ENCODE data around the gene HOXD3.

The HOXD3 gene

DNA sequence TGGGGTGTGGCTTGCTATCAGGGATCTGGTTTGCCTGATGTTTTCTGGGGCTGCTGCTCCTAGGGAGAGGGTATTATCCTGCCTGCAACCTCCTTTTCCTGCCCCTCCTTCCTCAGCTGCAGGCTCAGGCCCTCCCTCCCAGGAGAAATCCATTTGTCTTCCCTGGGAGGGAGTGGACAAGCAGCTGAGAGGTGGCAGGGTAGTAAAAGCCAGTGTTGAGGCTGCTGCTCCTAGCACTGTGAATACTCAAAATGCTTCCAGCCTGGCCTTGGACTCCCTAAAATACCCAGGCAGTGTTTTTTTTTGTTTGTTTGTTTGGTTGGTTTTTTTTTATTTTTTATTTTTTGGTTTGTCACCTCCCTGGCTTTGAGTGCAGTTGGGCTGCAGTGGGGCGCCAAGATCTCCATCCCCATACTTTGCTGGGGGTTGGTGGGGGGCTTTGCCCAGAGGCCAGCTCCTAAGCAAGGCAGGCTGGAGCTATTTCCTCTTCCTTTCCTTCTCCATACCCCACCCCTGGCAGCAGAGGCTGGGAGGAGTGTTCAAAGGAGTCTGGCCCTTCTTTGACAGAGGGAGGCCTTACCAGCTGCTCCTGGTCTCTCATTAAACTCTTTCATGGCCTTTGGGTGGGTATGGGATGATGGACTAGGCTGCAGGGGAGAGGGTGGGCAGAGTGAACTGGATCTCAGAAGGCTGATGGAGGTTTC is 13.6 kb downstream of the HOXD3 start:
- Histone ChIP-seq H3K27ac (ENCODE audit: low read depth, low read length) (no peak overlapping the region), H3K4me3 (ENCODE audit: low read length) (no peak overlapping the region), H3K4me1 (ENCODE audit: control insufficient read depth, low read length) (no peaks in the 10 kb centered on the region), H3K9me2 (replicated peaks; ENCODE audit: control insufficient read depth, low read length) (no peaks in the 10 kb centered on the region), H3K79me2 (ENCODE audit: control insufficient read depth, low read length) (no peaks in the 10 kb centered on the region), H3K4me2 (ENCODE audit: low read length) (no peak overlapping the region), H3F3A (ENCODE audit: control insufficient read depth, insufficient read depth) (no peaks in the 10 kb centered on the region), H3K36me3 (ENCODE audit: control insufficient read depth, low read length) (no peaks in the 10 kb centered on the region), H3K27me3 (ENCODE audit: control insufficient read depth, low read length) (peaks cover 27% of the 10 kb centered on the region), H4K20me1 (ENCODE audit: control insufficient read depth, insufficient read depth, low read depth, low read length) (no peaks in the 10 kb centered on the region), H3K9me3 (ENCODE audit: control insufficient read depth, insufficient read depth, low read length) (no peaks in the 10 kb centered on the region)
- TF ChIP-seq, protein P1, sequence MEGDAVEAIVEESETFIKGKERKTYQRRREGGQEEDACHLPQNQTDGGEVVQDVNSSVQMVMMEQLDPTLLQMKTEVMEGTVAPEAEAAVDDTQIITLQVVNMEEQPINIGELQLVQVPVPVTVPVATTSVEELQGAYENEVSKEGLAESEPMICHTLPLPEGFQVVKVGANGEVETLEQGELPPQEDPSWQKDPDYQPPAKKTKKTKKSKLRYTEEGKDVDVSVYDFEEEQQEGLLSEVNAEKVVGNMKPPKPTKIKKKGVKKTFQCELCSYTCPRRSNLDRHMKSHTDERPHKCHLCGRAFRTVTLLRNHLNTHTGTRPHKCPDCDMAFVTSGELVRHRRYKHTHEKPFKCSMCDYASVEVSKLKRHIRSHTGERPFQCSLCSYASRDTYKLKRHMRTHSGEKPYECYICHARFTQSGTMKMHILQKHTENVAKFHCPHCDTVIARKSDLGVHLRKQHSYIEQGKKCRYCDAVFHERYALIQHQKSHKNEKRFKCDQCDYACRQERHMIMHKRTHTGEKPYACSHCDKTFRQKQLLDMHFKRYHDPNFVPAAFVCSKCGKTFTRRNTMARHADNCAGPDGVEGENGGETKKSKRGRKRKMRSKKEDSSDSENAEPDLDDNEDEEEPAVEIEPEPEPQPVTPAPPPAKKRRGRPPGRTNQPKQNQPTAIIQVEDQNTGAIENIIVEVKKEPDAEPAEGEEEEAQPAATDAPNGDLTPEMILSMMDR (IDR thresholded peaks at IDR 0.05; ENCODE audit: low read depth, low read length, poor library complexity, severe bottlenecking): no peak
- TF ChIP-seq EZH2phosphoT487 (IDR thresholded peaks at IDR 0.05; ENCODE audit: borderline replicate concordance, low read length): no peak

DNA sequence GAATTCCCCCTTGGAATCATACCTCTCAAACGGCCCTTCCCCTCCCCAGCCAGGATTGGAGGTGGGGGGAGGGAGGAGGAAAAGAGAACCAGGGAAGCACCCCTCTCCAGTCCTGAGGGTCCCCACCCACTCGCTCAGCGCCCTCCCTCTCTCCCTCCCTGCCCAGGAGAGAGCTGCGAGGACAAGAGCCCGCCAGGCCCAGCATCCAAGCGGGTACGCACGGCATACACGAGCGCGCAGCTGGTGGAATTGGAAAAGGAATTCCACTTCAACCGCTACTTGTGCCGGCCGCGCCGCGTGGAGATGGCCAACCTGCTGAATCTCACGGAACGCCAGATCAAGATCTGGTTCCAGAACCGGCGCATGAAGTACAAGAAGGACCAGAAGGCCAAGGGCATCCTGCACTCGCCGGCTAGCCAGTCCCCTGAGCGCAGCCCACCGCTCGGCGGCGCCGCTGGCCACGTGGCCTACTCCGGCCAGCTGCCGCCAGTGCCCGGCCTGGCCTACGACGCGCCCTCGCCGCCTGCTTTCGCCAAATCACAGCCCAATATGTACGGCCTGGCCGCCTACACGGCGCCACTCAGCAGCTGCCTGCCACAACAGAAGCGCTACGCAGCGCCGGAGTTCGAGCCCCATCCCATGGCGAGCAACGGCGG is 14.4 kb downstream of the HOXD3 start:
- H4K20me1 ChIP-seq (ENCODE audit: control insufficient read depth, insufficient read depth, low read depth, low read length): no peaks in the 10 kb centered on the region
- H3K27ac ChIP-seq (ENCODE audit: low read depth, low read length): no peak overlapping the region
- TF ChIP-seq EZH2phosphoT487 (IDR thresholded peaks at IDR 0.05; ENCODE audit: borderline replicate concordance, low read length): no peak
- TF ChIP-seq, protein P1 (IDR thresholded peaks at IDR 0.05; ENCODE audit: low read depth, low read length, poor library complexity, severe bottlenecking): no peak
- no peaks in the 10 kb centered on the region for H3K79me2 ChIP-seq (ENCODE audit: control insufficient read depth, low read length)
- no peaks in the 10 kb centered on the region for H3K4me1 ChIP-seq (ENCODE audit: control insufficient read depth, low read length)
- H3K36me3 ChIP-seq (ENCODE audit: control insufficient read depth, low read length): no peaks in the 10 kb centered on the region
- H3K27me3 ChIP-seq (ENCODE audit: control insufficient read depth, low read length): peaks cover 34% of the 10 kb centered on the region
- H3K9me2 ChIP-seq (replicated peaks; ENCODE audit: control insufficient read depth, low read length): no peaks in the 10 kb centered on the region
- H3K4me3 ChIP-seq (ENCODE audit: low read length): no peak overlapping the region
- H3F3A ChIP-seq (ENCODE audit: control insufficient read depth, insufficient read depth): no peaks in the 10 kb centered on the region
- no peaks in the 10 kb centered on the region for H3K9me3 ChIP-seq (ENCODE audit: control insufficient read depth, insufficient read depth, low read length)
- no peak overlapping the region for H3K4me2 ChIP-seq (ENCODE audit: low read length)

DNA sequence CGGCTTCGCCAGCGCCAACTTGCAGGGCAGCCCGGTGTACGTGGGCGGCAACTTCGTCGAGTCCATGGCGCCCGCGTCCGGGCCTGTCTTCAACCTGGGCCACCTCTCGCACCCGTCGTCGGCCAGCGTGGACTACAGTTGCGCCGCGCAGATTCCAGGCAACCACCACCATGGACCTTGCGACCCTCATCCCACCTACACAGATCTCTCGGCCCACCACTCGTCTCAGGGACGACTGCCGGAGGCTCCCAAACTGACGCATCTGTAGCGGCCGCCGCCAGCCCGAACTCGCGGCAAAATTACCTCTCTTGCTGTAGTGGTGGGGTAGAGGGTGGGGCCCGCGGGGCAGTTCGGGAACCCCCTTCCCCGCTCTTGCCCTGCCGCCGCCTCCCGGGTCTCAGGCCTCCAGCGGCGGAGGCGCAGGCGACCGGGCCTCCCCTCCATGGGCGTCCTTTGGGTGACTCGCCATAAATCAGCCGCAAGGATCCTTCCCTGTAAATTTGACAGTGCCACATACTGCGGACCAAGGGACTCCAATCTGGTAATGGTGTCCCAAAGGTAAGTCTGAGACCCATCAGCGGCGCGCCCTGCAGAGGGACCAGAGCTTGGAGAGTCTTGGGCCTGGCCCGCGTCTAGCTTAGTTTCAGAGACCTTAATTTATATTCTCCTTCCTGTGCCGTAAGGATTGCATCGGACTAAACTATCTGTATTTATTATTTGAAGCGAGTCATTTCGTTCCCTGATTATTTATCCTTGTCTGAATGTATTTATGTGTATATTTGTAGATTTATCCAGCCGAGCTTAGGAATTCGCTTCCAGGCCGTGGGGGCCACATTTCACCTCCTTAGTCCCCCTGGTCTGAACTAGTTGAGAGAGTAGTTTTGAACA is 15.1 kb downstream of the HOXD3 start:
- H3K27me3 ChIP-seq (ENCODE audit: control insufficient read depth, low read length): peaks cover 40% of the 10 kb centered on the region

More for the DNA sequence above, 15.1 kb downstream of the HOXD3 start:
- Histone ChIP-seq H3K4me3 (ENCODE audit: low read length) (no peak overlapping the region), H3K4me1 (ENCODE audit: control insufficient read depth, low read length) (no peaks in the 10 kb centered on the region), H3K79me2 (ENCODE audit: control insufficient read depth, low read length) (no peaks in the 10 kb centered on the region), H4K20me1 (ENCODE audit: control insufficient read depth, insufficient read depth, low read depth, low read length) (no peaks in the 10 kb centered on the region), H3K9me3 (ENCODE audit: control insufficient read depth, insufficient read depth, low read length) (no peaks in the 10 kb centered on the region), H3K27ac (ENCODE audit: low read depth, low read length) (no peak overlapping the region), H3F3A (ENCODE audit: control insufficient read depth, insufficient read depth) (no peaks in the 10 kb centered on the region), H3K9me2 (replicated peaks; ENCODE audit: control insufficient read depth, low read length) (no peaks in the 10 kb centered on the region), H3K4me2 (ENCODE audit: low read length) (no peak overlapping the region), H3K36me3 (ENCODE audit: control insufficient read depth, low read length) (no peaks in the 10 kb centered on the region)
- TF ChIP-seq, protein P1 (IDR thresholded peaks at IDR 0.05; ENCODE audit: low read depth, low read length, poor library complexity, severe bottlenecking): no peak
- no peak for TF ChIP-seq EZH2phosphoT487 (IDR thresholded peaks at IDR 0.05; ENCODE audit: borderline replicate concordance, low read length)

Measured in DOHH2 (cell line).